Stimulated activated CD4-positive, alpha-beta T cell treated with anti-CD3 and anti-CD28 coated beads, Interleukin-15, amount 100 ng/mL, for 24 hours (primary cell): Measurements from ENCODE around the gene TSSC4.

Experiments used
- DNase-seq: peaks from one replicate; pipeline ENCODE4 v3.0.0-alpha.2; 2020

TSSC4 gene

DNA sequence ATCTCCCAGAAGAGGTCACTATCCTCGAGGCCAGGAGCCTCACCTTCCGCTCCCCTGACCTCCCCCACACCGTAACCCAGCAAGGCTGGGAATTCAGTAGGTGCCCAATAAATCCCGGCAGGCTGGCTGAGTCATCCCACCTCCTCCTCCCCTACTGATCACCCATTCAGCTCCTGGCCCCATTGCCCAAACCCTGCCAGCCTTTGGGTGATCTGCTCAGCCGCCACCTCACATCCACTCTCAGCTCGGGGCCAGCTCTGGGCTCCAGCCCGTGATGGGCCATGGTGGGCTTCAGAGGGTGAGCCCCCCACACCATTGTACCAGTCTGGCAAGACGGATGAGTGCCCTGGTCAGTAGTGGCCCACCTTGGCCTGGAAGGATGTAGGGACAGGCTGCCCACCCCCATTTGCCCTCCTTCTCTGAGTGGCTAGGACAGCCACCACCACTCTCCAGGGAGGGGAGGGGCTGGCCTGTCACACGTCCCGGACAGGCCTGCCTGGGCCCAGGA lies 35.5 kb downstream of the TSSC4 start:
- DNase-seq: no peak

DNA sequence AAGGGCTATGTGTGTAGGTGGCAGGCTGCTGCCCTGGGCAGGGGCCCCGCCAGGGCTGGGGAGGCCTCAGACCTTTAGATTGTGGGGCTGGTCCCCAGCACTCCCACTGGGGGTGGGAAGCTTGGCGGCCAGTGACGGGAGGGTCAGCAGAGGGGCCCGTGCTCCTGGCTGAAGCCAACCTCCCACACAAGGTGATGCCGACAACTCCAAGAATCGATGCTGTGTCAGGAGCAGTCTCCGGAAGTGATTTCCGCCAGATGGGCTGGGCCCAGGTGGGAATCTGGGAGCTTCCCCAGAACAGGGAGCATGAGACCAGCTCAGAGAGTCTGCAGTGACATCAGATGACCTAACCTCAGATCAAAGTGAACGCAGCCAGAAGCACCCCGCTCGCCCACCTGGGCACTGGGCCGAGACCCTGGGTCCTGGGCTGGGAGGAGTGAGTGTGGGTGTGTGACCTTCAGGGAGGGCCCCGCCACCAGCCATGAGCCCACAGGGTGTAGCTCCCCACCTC lies 36.0 kb downstream of the TSSC4 start:
- DNase-seq: no peak

DNA sequence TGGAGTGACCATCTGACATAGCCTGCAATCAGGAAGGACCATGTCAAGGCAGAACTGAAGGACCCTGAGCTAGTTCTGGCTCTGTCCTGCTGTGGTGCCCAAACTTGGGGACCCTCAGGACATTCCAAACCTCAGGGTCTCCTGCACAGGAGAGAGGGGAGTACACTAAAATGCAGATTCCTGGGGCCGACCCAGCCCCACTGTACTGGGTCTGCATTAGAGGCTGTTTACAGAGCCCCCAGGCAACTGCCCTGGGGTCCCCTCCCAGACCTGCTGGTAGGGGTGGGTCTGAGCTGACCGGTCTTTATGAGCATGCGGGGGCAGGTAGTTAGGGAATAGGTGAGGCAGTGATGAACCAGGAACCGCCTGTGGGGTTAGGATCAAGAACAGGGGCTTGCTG lies 37.0 kb downstream of the TSSC4 start:
- DNase-seq: no peak

DNA sequence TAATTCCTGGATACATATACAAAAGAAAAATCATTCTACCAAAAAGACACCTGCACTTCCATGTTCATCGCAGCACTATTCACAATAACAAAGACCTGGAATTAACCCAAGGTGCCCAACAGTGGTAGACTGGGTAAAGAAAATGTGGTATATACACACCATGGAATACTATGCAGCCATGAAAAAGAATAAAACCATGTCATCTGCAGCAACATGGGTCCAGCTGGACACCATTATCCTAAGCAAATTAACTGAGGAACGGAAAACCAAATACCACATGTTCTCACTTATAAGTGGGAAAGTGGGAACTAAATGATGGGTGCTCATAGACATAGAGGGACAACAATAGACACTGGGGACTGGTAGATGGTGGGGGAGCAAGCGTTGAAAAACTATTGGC lies 39.3 kb downstream of the TSSC4 start:
- no peak for DNase-seq

DNA sequence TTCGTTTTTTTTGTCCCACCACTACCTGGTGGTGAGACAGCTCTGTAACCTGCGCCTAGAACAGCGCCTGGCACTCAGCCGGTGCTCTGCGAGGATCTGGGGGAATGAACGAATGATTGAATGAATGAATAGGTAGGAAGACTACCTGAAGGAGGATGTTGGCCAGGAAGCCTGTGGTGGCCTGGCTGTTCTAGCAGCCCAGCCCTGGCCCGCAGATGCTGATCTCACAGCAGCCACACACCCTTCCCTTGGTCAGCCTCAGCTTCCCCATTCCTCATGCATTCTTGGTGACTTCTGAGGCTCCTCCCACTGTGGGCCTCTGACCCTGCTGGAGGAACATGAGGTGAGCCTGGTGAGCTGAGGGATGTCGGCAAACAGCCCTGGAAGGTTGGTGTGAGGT lies 40.1 kb downstream of the TSSC4 start:
- DNase-seq: no peak

DNA sequence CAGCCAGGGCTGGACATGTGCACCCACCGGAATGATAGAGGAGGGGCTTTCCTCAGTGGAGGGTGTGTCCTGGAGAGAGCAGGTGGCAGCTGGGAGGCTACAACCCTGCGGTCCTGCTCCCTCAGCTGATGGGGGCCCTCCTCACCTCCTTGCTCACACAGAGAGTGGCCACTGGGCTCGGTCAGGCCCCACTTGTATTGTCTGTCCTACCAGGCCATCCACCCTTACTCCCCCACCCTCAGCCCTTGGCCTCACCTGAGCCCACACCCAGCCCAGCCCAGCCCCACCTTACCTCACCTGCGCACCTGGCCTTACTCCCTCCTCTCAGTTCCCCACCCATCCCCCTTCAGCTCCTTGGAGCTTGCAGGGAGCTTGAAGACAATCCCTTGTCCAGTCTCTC lies 40.6 kb downstream of the TSSC4 start:
- no peak for DNase-seq

DNA sequence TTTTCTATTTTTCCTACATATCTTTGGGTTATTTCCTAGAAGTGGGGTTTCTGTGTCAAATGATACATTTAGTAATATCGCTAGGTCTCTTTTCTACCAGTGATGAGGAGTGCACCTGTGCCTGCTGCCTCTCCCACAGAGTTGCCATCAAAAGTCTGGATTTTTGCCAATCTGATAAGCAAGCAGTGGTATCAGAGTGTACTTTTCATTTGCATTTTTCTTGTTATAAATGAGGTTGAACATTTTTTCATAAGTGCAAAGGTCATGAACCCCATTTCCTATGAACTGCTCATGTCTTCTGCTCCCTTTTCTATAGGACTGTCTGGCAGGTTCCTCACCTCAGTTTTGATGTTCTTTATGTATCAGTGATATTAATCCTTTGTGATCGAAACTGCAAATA lies 42.0 kb downstream of the TSSC4 start:
- DNase-seq: no peak

DNA sequence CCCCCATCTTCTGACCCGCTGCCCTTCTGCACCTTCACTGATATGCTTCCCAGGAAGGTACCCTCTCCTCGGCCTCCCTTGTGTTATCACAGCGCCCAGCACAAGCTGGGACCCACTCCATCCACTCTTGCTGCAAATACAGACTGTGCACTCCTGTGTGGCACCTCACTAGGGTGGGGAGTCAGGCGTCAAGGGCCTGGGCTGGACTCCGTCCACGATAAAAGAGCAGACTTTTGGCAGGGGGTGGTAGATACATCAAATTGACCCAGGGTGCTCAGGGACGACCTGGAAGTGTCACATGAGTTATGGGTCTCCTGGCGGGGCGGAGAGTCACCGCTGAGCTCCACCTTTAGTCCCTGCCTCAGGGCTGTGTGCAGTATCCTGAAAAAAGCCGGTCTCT lies 42.9 kb downstream of the TSSC4 start:
- no peak for DNase-seq

DNA sequence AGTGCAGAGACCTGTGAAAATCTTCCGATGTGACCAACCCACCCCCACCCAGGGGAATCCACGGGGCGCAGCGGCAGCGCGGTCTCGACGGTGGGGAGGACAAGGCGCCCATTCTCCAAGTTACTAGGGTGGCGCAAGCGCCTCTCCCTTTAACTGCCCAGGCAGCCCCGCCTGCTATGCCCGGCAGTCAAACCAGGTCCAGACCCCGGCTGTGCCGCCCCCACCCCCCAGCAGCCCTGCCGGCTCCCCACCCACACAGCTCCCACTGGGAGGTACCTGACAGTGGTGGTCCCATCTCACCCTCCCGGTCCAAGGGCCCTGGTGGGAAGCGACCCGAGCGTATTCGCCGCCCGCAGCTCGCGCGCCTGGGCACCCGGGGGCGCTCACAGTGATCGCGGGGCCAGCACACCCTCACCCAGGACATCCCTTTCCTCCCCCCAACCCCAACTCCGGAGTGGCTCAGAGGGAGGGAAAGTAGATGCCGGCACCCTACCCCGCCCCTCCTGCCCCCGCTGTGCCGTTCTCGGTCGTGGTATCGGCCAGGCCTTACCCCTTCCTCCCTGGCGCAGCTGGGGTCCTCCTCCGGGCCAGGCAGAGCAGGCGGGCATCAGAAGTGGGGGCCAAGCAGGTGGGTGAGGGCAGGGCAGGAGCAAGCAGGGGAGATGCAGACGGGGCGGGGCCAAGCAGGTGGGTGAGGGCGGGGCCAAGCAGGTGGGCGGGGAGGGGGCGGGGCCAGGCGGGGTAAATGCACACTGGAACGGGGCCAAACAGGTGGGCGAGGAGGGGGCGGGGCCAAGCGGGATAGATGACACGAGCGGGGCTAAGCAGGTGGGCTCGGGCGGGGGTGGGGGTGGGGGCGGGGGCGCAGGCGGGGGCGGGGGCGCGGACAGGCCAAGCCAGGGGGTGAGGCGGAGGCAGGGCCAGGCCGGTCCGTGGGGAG lies 43.6 kb downstream of the TSSC4 start, which contains the start of gene TRPM5:
Gene TRPM5 (minus strand): TSS at position 634 of the 940 bp plus-strand sequence. CDS start 21,478 bp downstream, outside the sequence.
- peak; percentile 83 for DNase-seq

DNA sequence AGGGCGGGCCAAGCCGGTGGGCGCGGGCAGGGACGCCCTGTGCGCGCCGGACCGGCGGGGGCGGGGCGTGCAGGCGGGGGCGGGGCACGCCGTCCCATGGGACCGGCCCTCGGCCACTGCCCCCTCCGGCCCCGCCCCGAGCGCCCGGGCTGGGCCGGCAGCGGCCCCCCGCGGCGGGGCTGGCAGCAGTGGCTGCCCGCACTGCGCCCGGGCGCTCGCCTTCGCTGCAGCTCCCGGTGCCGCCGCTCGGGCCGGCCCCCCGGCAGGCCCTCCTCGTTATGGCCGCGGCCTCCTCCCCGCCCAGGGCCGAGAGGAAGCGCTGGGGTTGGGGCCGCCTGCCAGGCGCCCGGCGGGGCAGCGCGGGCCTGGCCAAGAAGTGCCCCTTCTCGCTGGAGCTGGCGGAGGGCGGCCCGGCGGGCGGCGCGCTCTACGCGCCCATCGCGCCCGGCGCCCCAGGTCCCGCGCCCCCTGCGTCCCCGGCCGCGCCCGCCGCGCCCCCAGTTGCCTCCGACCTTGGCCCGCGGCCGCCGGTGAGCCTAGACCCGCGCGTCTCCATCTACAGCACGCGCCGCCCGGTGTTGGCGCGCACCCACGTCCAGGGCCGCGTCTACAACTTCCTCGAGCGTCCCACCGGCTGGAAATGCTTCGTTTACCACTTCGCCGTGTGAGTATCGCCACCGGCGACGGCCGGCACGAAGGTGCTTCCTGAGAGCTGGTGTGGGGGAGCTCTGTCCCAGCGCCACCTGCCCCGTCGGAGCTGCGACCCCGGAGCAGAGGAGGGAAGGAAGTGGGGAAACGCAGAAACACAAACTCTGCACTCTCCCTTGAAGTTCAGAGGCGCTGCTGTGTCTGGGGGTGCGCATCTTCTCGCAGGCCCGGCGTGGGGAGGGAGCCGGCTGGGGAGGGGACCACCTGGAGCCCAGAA lies 44.5 kb downstream of the TSSC4 start, which contains the start of gene KCNQ1:
Gene KCNQ1 (plus strand): TSS at position 188 of the 925 bp plus-strand sequence. CDS start 91 bp downstream, at position 279.
- peak; percentile 78 for DNase-seq

DNA sequence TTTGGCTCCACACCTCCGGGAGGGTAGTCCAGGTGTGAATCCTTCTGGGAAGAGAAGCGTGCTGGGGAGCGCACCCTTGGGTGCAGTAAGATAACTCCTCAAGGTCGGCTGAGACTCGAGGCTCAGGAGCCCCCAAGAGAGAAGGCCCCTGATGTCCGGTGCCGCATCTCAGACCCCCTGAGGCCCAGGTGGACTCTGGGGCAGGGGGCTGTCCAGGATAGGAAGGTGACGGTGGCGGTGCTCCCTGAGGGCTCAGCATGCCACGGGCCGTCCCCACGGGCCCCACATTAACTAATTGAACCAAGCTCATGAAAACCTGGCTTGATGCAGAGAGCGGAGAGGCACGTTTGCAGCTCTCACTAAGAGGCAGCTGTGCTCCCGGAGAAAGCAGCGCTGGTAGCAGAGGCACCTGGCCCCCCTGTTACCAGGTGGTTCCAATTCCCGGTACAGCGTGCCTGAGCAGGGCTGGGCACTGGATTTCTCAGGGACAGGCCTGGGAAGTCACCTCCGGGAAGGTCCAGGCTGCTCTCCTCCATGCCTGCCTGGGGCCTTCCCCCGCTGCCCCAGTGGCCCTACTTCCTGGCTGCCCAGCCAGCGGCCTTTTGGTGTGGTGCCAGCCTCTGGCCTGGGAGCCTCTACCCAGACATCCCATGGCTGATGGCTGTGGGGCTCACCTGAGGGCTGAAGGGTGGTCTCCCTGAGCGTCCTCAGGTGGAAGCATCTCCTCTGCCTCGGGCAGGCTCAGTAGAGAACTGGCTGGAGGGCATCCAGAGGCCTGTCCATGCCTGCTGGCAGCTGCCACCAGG lies 45.4 kb downstream of the TSSC4 start:
- peak; percentile 23 for DNase-seq

DNA sequence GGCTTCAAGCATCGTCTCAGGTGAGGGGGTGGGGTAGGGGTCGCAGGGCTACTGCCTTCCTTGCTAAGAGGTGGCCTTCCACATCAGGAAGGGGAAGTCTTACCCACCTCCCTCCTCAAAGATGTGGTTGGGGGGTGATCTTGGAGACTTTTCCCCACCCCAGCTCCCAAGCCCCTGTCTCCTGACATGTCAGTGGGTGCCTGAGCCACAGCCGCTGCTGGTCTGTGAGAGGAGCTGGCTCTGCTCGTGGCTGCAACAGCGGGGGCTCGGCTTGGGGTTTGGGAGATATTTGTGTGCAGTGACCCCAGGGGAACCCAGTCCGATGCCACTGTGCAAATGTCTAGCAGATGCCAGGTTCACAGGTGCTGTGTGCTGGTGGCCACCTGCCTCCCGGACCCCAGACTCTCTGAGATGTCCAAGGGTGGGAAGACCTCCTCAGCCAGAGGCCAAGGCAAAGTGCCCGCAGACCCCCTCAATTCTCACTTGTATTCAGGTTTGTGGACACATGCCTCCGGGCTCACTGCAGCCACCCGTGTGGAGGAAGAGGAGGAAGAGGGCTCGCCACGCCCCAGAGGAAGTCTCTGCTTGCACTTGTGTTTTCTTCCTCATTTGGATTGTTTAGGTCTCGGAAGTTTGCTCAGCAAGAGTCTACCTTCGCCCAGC lies 46.2 kb downstream of the TSSC4 start:
- DNase-seq: peak; percentile 42

DNA sequence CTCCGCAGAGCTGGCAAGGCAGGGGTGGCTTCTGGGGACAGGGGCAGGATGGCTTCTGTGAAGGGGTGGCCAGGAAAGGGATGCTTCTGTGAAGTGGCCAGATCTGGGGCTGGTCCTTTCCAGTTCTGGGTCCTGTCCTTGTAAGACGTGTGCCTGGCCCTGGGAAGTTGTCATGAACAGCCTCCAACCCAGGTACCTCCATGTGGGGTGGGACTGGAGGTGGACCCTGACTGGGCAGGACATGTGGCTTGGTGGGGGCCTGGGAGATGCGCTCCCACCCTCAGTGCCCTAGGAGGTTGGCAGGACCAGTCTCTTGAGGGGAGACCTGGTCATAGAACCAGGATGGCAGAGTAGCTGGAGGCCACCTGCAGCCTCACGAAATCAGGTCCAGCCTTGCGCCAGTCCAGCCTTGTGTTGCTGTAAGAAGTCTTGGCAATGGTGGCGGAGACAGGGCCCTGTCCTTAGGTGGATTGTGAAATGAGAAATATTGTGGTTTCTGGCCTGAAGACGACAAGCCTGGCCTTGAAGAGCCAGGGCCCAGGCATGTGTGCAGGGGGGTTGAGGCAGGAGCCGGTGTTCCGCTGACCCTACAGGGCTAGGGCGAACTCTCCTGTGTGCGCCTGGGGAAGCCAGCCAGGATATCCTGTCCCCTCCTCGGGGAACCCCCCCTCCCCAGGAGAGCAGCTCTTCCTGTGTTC lies 46.9 kb downstream of the TSSC4 start:
- no peak for DNase-seq

DNA sequence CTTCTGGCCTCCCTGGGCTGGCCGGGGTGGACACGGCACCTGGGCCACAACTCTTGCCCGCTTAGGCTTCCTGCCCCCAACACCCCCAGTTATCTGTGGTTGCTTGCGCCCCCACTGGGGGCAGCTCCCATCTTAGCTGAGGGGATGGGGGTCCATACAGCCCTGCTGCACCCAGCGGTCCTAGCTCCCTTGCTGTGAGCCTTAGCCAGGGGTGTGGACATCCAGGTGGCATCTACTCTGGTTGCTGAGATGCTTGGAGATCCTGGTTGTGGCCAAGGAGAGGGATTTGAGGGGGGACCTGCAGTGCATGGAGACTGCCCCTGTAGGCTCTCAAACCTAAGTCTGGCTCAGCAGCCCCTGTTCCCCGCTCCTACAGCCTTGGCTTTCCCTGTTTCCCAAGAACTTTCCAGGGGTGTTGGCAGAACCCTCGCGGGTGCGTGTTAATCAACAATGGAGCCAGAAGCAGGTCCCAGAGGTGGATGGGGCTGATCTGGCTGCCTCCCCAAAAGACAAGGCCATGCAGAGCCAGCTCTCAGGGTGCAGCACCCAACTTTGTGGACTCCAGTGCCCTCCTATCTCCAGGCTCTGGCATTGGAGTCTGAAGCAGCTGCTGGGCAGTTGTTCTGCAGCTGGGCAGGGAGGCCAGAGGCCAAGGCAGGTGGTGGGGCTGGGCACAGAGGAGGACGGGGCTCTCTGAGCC lies 47.6 kb downstream of the TSSC4 start:
- DNase-seq: no peak

DNA sequence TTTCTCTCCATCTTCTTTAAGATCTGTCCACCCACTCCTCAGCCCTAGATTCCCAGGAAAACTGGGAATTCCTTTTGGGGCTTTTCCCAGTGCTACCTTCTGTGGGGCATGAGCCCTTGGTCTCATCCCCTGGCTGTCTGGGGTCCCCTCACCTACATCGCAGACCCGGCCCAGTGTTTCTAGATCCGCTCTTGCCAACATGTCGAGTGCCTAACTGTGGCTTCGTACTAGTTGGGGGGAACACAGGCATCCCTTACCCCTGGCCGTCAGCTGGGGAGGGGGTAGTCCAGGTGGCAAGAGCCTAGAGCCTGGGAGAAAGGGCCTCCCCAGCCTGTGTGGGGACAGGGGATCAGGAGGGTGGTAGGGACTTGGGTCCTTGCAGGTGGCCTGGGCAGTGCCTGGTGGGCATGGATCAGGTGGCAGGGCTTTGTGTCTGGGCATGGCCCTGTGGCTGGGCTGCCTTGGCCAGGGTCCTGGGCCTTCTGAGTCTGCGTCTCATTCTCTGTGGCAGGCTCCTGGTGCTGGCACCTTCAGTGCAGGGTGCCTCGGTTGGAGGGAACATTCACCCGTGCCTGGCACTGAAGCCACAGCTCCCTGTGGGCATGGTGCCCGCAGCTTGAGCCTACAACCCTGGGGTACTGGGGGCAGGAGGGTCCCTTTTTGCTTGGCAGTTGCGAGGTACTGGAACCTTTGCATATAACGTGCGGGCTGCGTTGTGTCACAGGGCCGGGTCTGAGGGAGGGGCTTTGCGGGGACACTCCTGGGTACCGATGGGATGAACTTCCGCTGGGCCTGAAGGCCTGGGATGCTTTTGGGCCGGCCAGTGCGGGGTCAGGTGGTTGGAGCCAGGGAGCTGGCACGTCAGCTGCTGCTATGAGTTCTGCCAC lies 48.4 kb downstream of the TSSC4 start:
- DNase-seq: no peak

DNA sequence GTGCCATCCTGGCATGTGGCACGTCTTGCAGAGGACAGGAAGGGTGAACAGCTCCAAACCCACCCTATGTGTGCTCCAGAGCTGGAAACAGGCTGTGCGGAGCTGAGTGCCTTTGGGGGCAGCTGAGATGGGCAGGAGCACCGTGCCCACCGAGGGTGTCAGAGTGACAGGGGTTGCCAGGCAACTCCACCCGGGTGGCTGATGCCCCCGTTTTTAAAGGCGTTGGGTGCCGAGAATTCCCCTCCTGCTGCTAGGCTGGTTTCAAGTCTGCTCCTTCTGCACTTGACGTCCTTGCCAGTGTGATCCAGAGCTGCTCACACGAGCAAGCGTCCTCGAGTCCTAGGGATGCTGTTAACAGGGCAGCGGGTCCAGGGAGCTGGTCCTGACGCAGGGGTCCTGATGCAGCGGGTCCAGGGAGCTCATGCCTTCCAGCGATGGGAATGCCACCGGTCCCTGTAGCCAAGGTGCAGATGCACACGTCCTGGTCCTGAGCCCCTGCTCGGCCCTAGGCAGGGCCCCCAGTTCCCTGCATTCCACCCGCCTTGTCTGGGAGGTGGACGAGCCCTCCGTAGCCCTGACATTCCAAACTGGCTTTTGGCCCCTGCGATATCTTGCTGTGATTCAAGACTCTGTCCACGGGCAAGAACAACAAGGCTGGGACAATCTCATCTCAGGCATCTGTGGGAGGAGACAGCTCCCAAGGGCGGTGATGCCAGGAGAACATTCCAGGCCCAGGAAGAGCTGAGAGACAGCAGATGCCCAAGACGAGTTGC lies 49.2 kb downstream of the TSSC4 start:
- no peak for DNase-seq

DNA sequence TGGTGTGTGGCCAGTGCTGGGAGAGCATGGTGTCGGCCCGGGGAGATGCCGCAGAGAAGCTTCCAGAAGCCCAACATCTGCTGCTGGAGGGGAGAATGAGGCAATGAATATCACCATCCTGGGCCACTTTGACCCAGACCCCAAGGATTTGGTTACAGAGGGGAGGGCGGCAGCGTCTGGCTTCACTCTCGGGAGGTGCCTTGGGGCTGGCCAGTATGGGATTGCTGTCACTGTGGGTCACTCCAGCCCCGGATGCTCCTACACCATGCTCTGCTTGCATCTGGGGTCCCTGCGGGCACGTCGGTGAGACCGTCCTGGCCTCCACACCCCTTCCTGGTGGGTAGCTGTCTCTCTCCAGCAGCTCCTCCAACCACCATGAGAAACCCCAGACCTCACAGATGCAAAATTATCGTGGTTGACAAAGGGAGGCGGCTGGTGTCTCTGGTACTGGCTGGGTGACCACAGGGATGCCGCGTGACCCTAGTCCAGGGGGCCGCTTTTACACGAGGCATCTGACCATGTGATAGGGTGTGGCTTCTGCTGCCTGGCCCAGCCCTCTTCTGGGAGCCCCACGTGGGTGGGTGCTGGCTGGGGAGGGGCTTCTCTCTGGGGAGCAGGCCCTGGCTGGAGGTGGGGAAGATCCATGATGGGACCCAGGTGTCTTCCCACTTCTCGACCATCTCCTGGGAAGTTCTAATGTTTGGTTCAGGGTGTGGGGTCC lies 49.9 kb downstream of the TSSC4 start:
- no peak for DNase-seq

DNA sequence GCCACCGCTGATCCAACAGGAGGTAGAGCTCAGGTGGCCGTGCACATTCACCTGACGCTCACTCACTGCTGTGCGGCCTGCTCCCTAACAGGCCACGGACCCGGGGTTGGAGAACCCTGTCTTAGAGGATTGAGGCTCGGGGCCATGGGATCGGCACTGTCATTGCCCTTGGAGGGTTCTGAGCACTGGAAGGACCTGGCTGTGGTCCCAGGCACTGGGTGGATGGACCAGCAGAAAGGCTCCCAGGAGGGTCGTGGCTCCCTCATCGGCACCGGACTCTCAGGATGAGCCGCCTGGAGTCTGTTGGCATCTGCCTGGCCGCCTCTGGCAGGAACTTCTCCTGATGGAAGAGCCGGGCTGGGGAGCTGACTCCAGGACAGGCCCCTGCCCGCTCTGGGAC lies 50.8 kb downstream of the TSSC4 start:
- no peak for DNase-seq
